Central memory CD8-positive, alpha-beta T cell (primary cell): ENCODE results near the gene FARP1.

Experiments
- ATAC-seq: fragments of 150-1000 bp; cut with Tn5 transposase; replicated peaks from 2 replicates; pipeline ENCODE4 v1.10.0; 2022; ENCODE audit warnings: mild to moderate bottlenecking, moderate FRiP score, moderate number of reproducible peaks; ENCODE audit not compliant: poor library complexity, severe bottlenecking; ENCODE audit errors: extremely low read depth
- DNase-seq, 2 donors: peaks; one replicate each; pipeline ENCODE4 v3.0.0; 2021; ENCODE audit warnings: low spot score in 2 of 2
- H3K27ac Mint-ChIP-seq: one replicate; pipeline ENCODE4 v1.8.0; 2022; ENCODE audit warnings: low read depth, mild to moderate bottlenecking, moderate library complexity, mixed read lengths
- H3K27me3 Mint-ChIP-seq: one replicate; pipeline ENCODE4 v1.8.0; 2022; ENCODE audit warnings: mixed read lengths
- H3K36me3 Mint-ChIP-seq: one replicate; pipeline ENCODE4 v1.8.0; 2022; ENCODE audit warnings: mild to moderate bottlenecking, moderate library complexity, mixed read lengths; ENCODE audit not compliant: insufficient read depth
- H3K4me1 Mint-ChIP-seq: one replicate; pipeline ENCODE4 v1.8.0; 2022; ENCODE audit warnings: mixed read lengths
- H3K4me3 Mint-ChIP-seq: one replicate; pipeline ENCODE4 v1.8.0; 2022; ENCODE audit warnings: mild to moderate bottlenecking, moderate library complexity, mixed read lengths
- H3K9me3 Mint-ChIP-seq: one replicate; pipeline ENCODE4 v1.8.0; 2022; ENCODE audit warnings: mixed read lengths

FARP1 gene

GRCh38 chr13:98184792-98185191 is 41.9 kb downstream of the FARP1 start:
- H3K9me3 Mint-ChIP-seq, result no peaks in the 10 kb centered on the region
- H3K4me1 Mint-ChIP-seq, result no peaks in the 10 kb centered on the region
- H3K4me3 Mint-ChIP-seq, result no peak overlapping the region
- H3K27ac Mint-ChIP-seq, result no peak overlapping the region
- no peak for ATAC-seq
- peaks cover 28% of the 10 kb centered on the region for H3K27me3 Mint-ChIP-seq
- DNase-seq, result no peak
- no peaks in the 10 kb centered on the region for H3K36me3 Mint-ChIP-seq

GRCh38 chr13:98187155-98187964 is 44.5 kb downstream of the FARP1 start:
- H3K27ac Mint-ChIP-seq, result no peak overlapping the region

GRCh38 chr13:98187965-98188261 is 45.0 kb downstream of the FARP1 start:
- H3K9me3 Mint-ChIP-seq, result no peaks in the 10 kb centered on the region
- H3K4me3 Mint-ChIP-seq, result no peak overlapping the region
- DNase-seq, result no peak
- no peaks in the 10 kb centered on the region for H3K36me3 Mint-ChIP-seq
- no peak for ATAC-seq
- peaks cover 24% of the 10 kb centered on the region for H3K27me3 Mint-ChIP-seq
- H3K4me1 Mint-ChIP-seq, result no peaks in the 10 kb centered on the region
- H3K27ac Mint-ChIP-seq, result no peak overlapping the region

More at GRCh38 chr13:98187155-98187964, 44.5 kb downstream of the FARP1 start:
- ATAC-seq (no peak), DNase-seq (no peak)
- no peaks in the 10 kb centered on the region for H3K9me3 Mint-ChIP-seq
- peaks cover 28% of the 10 kb centered on the region for H3K27me3 Mint-ChIP-seq
- no peaks in the 10 kb centered on the region for H3K36me3 Mint-ChIP-seq
- no peaks in the 10 kb centered on the region for H3K4me1 Mint-ChIP-seq
- no peak overlapping the region for H3K4me3 Mint-ChIP-seq

DNA sequence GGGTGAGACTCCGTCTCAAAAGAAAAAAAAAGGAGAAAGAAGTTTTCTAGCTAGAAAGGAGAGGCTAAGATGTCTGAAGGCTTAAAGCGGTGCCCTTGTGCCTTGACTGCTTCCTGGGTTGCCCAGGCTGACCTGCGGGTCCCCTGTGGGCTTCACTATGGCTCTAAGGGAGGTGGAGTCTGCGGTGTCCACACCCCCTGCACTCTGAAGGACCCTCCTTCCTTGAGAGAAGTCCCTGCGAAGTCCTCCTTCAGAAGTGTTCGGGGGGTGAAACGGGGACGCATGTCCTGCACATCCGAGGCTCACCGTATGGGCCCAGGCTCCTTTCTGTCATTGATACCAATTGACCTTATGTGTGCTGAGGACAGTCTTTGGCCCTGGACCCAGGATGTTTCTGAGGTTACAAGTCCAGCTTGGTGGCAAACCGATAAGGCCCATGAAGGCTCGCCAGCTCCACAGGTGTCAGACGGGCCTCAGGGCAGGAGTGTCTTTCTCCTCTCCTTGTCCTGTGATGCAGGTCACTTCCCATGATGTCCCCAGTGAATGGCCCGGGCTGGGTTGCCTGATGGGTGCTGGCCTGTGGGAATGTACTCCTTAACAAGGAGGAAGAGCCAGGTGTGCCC is 45.8 kb downstream of the FARP1 start:
- DNase-seq (no peak), ATAC-seq (no peak)
- Mint-ChIP-seq H3K36me3 (no peaks in the 10 kb centered on the region), H3K27ac (no peak overlapping the region), H3K4me1 (no peaks in the 10 kb centered on the region), H3K9me3 (no peaks in the 10 kb centered on the region), H3K4me3 (no peak overlapping the region), H3K27me3 (peaks cover 18% of the 10 kb centered on the region)

GRCh38 chr13:98189841-98190505 is 47.1 kb downstream of the FARP1 start:
- Mint-ChIP-seq H3K4me3 (no peak overlapping the region), H3K4me1 (no peaks in the 10 kb centered on the region), H3K27ac (no peak overlapping the region), H3K9me3 (no peaks in the 10 kb centered on the region), H3K36me3 (no peaks in the 10 kb centered on the region), H3K27me3 (peaks cover 18% of the 10 kb centered on the region)
- no peak for DNase-seq
- ATAC-seq, result no peak

- Mint-ChIP-seq H3K9me3 (no peaks in the 10 kb centered on the region), H3K4me1 (no peaks in the 10 kb centered on the region), H3K27ac (no peak overlapping the region), H3K4me3 (no peak overlapping the region), H3K36me3 (no peaks in the 10 kb centered on the region), H3K27me3 (peaks cover 8% of the 10 kb centered on the region)
- ATAC-seq, result no peak
- no peak for DNase-seq
These were observed 48.1 kb downstream of the FARP1 start for GRCh38 chr13:98190889-98191444.

DNA sequence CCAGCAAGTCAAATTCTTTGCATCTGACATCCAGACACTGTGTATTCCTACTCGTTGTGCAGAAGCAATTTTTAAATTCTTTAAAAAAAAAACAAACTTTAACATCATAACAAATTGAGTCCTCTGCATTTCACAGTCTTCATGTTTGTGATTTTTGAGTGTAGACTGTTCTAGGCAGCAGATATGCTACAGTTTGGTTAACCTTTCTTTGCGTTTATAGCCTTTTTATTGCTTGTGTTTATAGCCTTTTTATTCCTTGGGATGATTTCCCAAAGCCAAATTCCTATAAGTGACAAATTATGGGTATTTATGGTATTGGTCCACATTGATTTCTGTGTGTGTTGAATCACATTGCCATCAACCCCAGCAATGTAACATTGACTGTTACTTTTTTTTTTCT is 49.1 kb downstream of the FARP1 start:
- Mint-ChIP-seq H3K27me3 (no peaks in the 10 kb centered on the region), H3K36me3 (no peaks in the 10 kb centered on the region), H3K9me3 (no peaks in the 10 kb centered on the region), H3K27ac (no peak overlapping the region), H3K4me1 (no peaks in the 10 kb centered on the region), H3K4me3 (no peak overlapping the region)
- no peak for DNase-seq
- ATAC-seq, result no peak

DNA sequence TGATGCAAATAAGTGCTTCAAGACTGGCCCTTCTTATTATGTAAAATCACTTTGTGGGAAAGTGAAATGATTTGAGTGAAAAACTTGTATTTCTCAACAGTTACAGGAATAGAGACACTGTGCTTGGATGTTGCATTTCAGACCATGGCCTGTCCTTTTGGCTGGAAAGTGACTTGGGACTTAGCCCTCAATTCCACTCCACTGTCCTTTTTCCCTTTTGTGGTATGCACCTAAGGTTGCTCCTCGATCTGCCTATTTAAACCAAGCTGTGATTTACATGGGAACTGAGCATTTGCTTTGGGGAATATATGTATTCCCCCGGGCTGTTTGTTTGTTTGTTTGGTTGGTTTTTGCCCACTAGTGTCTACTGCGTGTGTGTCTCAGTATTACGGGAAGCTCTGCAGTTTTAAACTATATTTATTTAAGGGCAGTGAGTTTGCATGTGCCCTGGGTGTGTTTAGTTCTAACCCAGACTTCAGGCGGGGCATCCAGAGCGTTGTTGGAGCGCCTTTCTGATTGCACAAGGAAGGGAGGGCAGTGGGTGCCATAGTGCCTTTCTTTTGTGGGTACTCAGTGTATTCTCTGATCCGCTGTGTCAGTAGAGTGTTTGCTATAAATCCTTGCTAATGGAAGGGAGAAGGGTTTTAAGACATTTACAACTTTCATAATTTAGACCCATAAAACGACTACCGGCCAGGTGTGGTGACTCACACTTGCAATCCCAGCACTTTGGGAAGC is 52.3 kb downstream of the FARP1 start:
- Mint-ChIP-seq H3K36me3 (peaks cover 2% of the 10 kb centered on the region), H3K27ac (no peak overlapping the region), H3K4me3 (no peak overlapping the region), H3K4me1 (no peaks in the 10 kb centered on the region), H3K9me3 (no peaks in the 10 kb centered on the region), H3K27me3 (peaks cover 2% of the 10 kb centered on the region)
- no peak for ATAC-seq
- no peak for DNase-seq

DNA sequence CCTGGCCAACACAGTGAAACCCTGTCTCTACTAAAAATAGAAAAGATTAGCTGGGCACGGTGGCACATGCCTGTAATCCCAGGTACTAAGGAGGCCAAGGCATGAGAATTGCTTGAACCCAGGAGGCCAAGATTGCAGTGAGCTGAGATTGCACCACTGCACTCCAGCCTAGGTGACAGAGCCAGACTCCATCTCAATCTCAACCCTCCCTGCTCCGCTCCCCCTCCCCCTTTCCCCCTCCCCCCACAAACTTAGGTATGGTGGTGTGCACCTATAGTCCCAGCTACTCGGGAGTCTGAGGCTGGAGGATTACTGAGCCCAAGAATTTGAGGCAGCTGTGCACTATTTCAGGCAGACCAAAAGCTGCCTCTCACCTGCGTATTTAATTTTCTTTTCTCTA is 55.8 kb downstream of the FARP1 start:
- peaks cover 27% of the 10 kb centered on the region for H3K27me3 Mint-ChIP-seq
- DNase-seq (no peak), ATAC-seq (no peak)
- H3K9me3 Mint-ChIP-seq, result no peaks in the 10 kb centered on the region
- no peak overlapping the region for H3K4me3 Mint-ChIP-seq
- no peak overlapping the region for H3K27ac Mint-ChIP-seq
- peaks cover 2% of the 10 kb centered on the region for H3K36me3 Mint-ChIP-seq
- no peaks in the 10 kb centered on the region for H3K4me1 Mint-ChIP-seq

GRCh38 chr13:98199480-98199879 is 56.6 kb downstream of the FARP1 start:
- peaks cover 27% of the 10 kb centered on the region for H3K27me3 Mint-ChIP-seq
- H3K9me3 Mint-ChIP-seq, result no peaks in the 10 kb centered on the region
- no peaks in the 10 kb centered on the region for H3K4me1 Mint-ChIP-seq
- H3K4me3 Mint-ChIP-seq, result no peak overlapping the region
- DNase-seq (no peak), ATAC-seq (no peak)
- H3K36me3 Mint-ChIP-seq, result peaks cover 2% of the 10 kb centered on the region
- H3K27ac Mint-ChIP-seq, result no peak overlapping the region

DNA sequence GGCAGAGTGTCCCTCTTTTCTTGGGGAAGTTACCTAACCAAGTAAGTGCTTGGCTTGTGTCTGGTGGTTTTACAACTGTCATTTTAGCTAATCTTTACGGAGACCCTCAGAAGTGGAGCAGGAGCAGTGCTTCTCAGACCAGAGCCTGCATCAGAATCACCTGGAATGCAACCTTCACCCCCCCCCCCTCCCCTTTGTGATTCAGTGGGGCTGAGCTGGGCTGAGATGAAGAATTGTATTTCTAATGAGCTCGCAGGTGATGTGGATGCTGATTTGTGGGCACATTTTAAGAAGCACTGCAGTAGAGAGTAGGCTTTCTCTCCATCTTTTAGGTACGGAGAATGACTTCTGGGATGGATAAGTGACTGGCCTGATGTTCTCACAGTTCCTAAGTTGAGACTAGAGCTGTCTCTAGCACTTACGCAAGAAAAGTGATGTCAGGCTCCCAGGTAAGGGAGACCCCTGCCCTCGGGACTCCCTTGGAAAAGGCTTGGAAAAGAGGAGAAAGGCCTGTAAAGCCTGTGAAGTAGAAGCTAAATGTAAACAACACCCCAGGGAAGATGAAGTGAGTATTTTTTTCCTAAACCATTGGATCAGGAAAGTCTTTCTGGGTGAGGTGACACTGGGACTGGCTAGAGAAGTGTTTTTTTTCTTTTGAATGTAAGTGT is 57.5 kb downstream of the FARP1 start:
- Mint-ChIP-seq H3K4me3 (no peak overlapping the region), H3K27me3 (peaks cover 27% of the 10 kb centered on the region), H3K36me3 (peaks cover 2% of the 10 kb centered on the region), H3K9me3 (peaks cover under 1% of the 10 kb centered on the region), H3K4me1 (no peaks in the 10 kb centered on the region), H3K27ac (no peak overlapping the region)
- no peak for DNase-seq
- no peak for ATAC-seq

- peaks cover 2% of the 10 kb centered on the region for H3K36me3 Mint-ChIP-seq
- H3K4me1 Mint-ChIP-seq, result no peaks in the 10 kb centered on the region
- no peak overlapping the region for H3K27ac Mint-ChIP-seq
- DNase-seq (no peak), ATAC-seq (no peak)
- H3K27me3 Mint-ChIP-seq, result peaks cover 27% of the 10 kb centered on the region
- H3K9me3 Mint-ChIP-seq, result peaks cover 6% of the 10 kb centered on the region
- H3K4me3 Mint-ChIP-seq, result no peak overlapping the region
These were observed 58.3 kb downstream of the FARP1 start for GRCh38 chr13:98201189-98201588.
